ENCODE measurements around the gene TUBGCP3.

DNA sequence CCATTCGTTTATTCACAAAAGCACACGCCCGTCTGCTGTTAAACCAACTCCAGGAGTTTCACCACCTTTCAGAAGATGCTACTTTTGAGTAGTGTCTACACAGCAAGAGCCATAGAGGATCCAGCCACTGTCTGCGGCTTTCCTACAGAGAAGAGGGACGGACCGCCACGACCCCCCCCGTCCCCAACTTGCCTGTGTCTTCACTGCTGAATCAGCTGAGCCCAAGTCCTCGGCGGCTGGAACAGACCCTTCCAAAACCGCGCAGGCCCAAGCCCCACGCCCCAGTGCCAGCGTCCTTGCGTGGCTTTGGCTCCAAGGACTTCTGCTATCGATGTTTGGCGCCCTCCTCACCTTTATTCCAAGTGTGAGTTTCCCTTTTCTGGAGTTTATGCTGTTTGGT, 146.7 kb downstream of the TUBGCP3 start:
- TF ChIP-seq POLR2AphosphoS5 (IDR thresholded peaks at IDR 0.05; ENCODE audit: low read depth, low read length) (no peak), POLR2A (IDR thresholded peaks at IDR 0.05; ENCODE audit: low read depth, low read length) (no peak), SPI1 (IDR thresholded peaks at IDR 0.05; ENCODE audit: low read depth, low read length) (no peak), TAF1 (IDR thresholded peaks at IDR 0.05; ENCODE audit: low read depth, low read length) (no peak), POU2F2 (IDR thresholded peaks at IDR 0.05; ENCODE audit: low read depth, low read length) (no peak)
